ENCODE data around the gene ADPRHL1. TPM values are rescaled to one million over a fixed set of nuclear protein-coding genes. Genes with fewer than 3 reads are reported as not detected.
A peak's percentile ranks its signal among the peaks of the same experiment; 100 is the strongest.

The ADPRHL1 gene
- total RNA-seq, 1 donor, result 5.1 TPM

DNA sequence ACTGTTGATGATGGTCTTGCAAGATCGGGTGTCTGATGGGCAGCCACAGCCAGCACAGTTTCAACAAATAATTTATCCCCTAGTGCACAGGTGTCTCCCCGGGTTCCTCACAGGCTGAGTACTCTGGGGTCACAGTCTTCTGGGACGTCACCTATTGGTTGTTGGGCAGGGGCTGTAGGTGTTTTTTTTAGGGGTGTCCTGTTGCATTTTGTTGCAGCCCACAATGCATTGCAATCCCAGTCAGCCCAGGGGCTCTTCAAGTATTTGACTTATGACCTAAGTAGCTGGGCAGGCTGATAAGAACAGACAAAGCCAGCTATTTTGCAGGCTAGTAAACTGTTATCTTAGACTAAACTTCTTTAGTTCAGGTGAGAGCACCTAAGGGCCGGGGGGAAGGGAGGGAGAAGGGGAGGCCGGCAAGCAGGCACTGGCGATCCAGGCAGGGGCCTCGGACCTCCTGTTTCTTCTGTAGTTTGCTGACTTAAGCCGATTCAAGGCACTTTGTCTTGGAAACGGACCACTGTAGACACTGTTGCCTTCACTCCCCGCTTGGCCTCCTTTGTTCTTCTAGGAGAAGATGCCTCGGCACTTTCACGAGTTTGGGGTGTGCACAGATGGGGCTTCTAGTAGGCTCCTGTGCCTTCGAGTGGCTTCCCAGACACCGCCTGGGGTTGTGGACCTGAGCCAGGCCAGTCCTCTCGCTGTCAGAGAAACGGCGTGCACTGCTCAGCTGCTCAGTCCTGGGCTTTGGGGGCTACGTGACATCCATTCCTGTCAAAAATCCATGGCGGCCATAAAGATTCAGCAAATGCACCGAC, 55.5 kb downstream of the ADPRHL1 start:
- Histone ChIP-seq H3K79me2 (ENCODE audit: insufficient read depth, low read length) (no peaks in the 10 kb centered on the region), H3K4me3 (ENCODE audit: insufficient read depth, low read length) (no peak overlapping the region), H3K4me1 (ENCODE audit: insufficient read depth, low read length) (peaks cover 12% of the 10 kb centered on the region), H2AFZ (ENCODE audit: low read length) (no peak overlapping the region), H3K9me3 (ENCODE audit: low read depth, low read length) (no peaks in the 10 kb centered on the region), H4K20me1 (ENCODE audit: insufficient read depth, low read length) (no peaks in the 10 kb centered on the region), H3K27me3 (ENCODE audit: insufficient read depth, low read length) (no peaks in the 10 kb centered on the region), H3K4me2 (ENCODE audit: insufficient read depth, low read length) (no peak overlapping the region), H3K36me3 (ENCODE audit: insufficient read depth, low read length) (no peaks in the 10 kb centered on the region), H3K27ac (ENCODE audit: low read depth, low read length) (no peak overlapping the region)
- no peak for TF ChIP-seq CTCF (IDR thresholded peaks at IDR 0.05; ENCODE audit: extremely low read depth, low read depth, low read length)
- peak; percentile 29 for DNase-seq (ENCODE audit: insufficient read length, low spot score, missing footprints)

DNA sequence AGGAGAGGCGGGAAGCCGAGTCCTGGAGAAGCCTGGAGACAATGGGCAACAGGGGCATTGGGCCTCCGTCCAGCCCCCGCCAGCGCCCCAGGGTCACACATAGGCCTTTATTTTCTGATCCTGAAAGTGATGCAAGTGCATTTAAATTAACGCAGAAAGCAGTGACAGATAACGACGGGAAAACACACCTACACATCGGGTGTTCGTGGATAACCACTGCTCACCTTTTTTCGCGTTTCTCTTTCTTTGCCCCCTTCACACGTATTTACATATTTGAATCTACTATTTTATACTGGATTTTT, 59.0 kb downstream of the ADPRHL1 start:
- H4K20me1 ChIP-seq (ENCODE audit: insufficient read depth, low read length), result no peaks in the 10 kb centered on the region
- no peaks in the 10 kb centered on the region for H3K36me3 ChIP-seq (ENCODE audit: insufficient read depth, low read length)
- no peak for DNase-seq (ENCODE audit: insufficient read length, low spot score, missing footprints)
- no peaks in the 10 kb centered on the region for H3K27me3 ChIP-seq (ENCODE audit: insufficient read depth, low read length)
- peak overlapping the region; percentile 94 for H3K4me2 ChIP-seq (ENCODE audit: insufficient read depth, low read length)
- H3K79me2 ChIP-seq (ENCODE audit: insufficient read depth, low read length), result no peaks in the 10 kb centered on the region
- H2AFZ ChIP-seq (ENCODE audit: low read length), result peak overlapping the region; percentile 77
- peaks cover 11% of the 10 kb centered on the region for H3K4me1 ChIP-seq (ENCODE audit: insufficient read depth, low read length)
- no peak for TF ChIP-seq CTCF (IDR thresholded peaks at IDR 0.05; ENCODE audit: extremely low read depth, low read depth, low read length)
- peak overlapping the region; percentile 84 for H3K4me3 ChIP-seq (ENCODE audit: insufficient read depth, low read length)
- H3K27ac ChIP-seq (ENCODE audit: low read depth, low read length), result no peak overlapping the region
- H3K9me3 ChIP-seq (ENCODE audit: low read depth, low read length), result no peaks in the 10 kb centered on the region

DNA sequence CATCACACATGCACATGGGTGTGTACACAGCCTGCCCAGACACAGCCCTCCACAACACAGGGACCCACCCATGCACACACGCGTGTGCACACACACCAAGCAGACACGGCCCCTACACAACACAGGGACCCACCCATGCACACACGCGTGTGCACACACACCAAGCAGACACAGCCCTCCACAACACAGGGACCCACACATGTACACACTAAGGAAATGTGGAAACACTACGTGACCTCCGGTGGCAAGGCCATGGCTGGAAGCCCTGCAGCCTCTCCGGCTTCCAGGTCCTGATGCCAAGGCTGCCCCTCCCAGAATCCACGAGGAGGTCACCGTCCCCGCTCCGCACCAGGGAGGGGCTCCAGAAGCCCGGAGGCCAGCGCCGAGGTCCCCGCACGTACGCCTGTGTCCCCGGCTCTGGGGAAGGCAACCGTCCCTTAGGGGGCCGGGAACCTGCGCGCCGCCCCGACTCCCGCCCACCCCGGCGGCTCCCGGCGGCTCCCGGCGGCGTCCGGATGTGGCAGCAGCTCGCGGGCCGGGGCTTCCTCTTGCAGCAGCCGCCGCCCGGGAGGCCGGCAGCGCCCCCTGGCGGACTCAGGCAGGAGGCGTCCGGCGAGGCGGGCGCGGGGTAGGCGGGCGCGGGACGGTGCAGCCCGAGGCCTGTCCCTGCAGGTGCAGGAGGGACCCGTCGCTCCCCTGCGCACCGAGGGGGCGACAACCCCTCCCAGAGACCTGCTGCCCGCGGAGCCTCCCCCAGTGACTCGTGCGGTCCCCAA, 59.5 kb downstream of the ADPRHL1 start:
- Histone ChIP-seq H3K4me1 (ENCODE audit: insufficient read depth, low read length) (peaks cover 7% of the 10 kb centered on the region), H4K20me1 (ENCODE audit: insufficient read depth, low read length) (no peaks in the 10 kb centered on the region), H3K4me3 (ENCODE audit: insufficient read depth, low read length) (peak overlapping the region; percentile 84), H3K27ac (ENCODE audit: low read depth, low read length) (no peak overlapping the region), H3K4me2 (ENCODE audit: insufficient read depth, low read length) (peak overlapping the region; percentile 94), H3K79me2 (ENCODE audit: insufficient read depth, low read length) (no peaks in the 10 kb centered on the region), H3K36me3 (ENCODE audit: insufficient read depth, low read length) (no peaks in the 10 kb centered on the region), H2AFZ (ENCODE audit: low read length) (peak overlapping the region; percentile 96), H3K27me3 (ENCODE audit: insufficient read depth, low read length) (no peaks in the 10 kb centered on the region), H3K9me3 (ENCODE audit: low read depth, low read length) (no peaks in the 10 kb centered on the region)
- peak; percentile 99 for DNase-seq (ENCODE audit: insufficient read length, low spot score, missing footprints)
- peak; percentile 47 for TF ChIP-seq CTCF (IDR thresholded peaks at IDR 0.05; ENCODE audit: extremely low read depth, low read depth, low read length)

GRCh38 chr13:113393226-113393562, 60.1 kb downstream of the ADPRHL1 start:
- no peaks in the 10 kb centered on the region for H3K79me2 ChIP-seq (ENCODE audit: insufficient read depth, low read length)
- H3K27ac ChIP-seq (ENCODE audit: low read depth, low read length), result no peak overlapping the region
- H3K4me2 ChIP-seq (ENCODE audit: insufficient read depth, low read length), result peak overlapping the region; percentile 94
- no peaks in the 10 kb centered on the region for H3K36me3 ChIP-seq (ENCODE audit: insufficient read depth, low read length)
- peak overlapping the region; percentile 84 for H3K4me3 ChIP-seq (ENCODE audit: insufficient read depth, low read length)
- H3K4me1 ChIP-seq (ENCODE audit: insufficient read depth, low read length), result peaks cover 7% of the 10 kb centered on the region
- peak; percentile 21 for DNase-seq (ENCODE audit: insufficient read length, low spot score, missing footprints)
- no peaks in the 10 kb centered on the region for H4K20me1 ChIP-seq (ENCODE audit: insufficient read depth, low read length)
- H3K9me3 ChIP-seq (ENCODE audit: low read depth, low read length), result no peaks in the 10 kb centered on the region
- H3K27me3 ChIP-seq (ENCODE audit: insufficient read depth, low read length), result no peaks in the 10 kb centered on the region
- TF ChIP-seq CTCF (IDR thresholded peaks at IDR 0.05; ENCODE audit: extremely low read depth, low read depth, low read length), result no peak
- H2AFZ ChIP-seq (ENCODE audit: low read length), result peak overlapping the region; percentile 96

Data from osteoblast (primary cell).